Measurements from ENCODE around the gene BCAS3.
"Not testable (repeated sequence)": the region's sequence is repeated elsewhere in the genome, so short reads cannot be mapped to it uniquely, and the experiment has no call there.

The BCAS3 gene

DNA sequence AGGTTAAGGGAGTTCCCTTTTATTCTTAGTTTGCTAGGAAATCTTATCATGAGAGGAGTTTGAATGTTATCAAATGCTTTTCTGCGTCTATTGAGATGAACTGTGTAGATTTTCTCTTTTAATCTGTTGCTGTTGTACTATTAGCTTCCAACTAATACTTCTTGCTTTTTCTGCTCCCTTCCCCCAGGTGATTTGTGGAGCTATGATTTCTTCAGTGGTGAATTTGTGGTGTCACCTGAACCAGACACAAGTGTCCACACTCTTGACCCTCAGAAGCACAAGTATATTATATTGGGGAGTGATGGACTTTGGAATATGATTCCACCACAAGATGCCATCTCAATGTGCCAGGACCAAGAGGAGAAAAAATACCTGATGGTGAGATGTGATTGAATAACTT is 29.9 kb upstream of the BCAS3 start:
- Histone ChIP-seq H3K4me3 (ENCODE audit: low read length) (no peak overlapping the region), H3K9me3 (ENCODE audit: control insufficient read depth, low read length) (no peaks in the 10 kb centered on the region), H3K27me3 (ENCODE audit: control insufficient read depth, insufficient read depth, low read length) (no peaks in the 10 kb centered on the region), H3K9ac (ENCODE audit: low read length) (no peak overlapping the region), H3K36me3 (ENCODE audit: control insufficient read depth, insufficient read depth, low read length) (peaks cover 12% of the 10 kb centered on the region), H3K4me1 (ENCODE audit: control insufficient read depth, insufficient read depth, low read length) (no peaks in the 10 kb centered on the region)

DNA sequence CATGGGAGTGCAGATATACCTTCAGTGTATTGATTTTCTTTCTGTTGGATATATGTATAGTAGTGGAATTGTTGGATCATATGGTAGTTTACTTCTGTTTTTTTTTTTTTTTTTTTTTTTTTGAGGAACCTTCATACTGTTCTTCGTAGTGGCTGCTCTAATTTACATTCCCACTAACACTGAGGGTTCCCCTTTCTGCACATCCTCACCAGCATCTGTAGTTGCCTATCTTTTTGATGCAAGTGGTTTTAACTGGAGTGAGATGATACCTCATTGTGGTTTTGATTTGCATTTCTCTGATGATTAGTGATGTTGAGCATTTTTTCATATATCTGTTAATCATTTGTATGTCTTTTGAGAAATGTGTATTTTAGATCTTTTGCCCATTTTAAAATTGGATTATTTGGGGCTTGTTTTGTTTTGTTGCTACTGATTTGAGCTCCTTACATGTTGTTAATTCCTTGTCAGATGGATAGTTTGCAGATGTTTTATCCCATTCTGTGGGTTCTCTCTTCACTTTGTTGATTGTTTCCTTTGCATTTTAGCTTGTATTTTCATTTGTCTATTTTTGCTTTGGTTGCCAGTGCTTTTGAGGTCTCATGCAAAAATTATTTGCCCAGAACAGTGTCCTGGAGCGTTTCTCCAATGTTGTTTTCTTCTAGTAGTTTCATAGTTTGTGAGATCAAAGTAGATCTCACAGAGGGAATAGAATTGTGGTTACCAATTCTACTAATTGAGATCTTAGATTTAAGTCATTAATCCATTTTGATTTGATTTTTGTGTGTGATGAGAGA is 25.0 kb upstream of the BCAS3 start:
- H3K9ac ChIP-seq (ENCODE audit: low read length): no peak overlapping the region
- H3K27me3 ChIP-seq (ENCODE audit: control insufficient read depth, insufficient read depth, low read length): no peaks in the 10 kb centered on the region
- no peaks in the 10 kb centered on the region for H3K4me1 ChIP-seq (ENCODE audit: control insufficient read depth, insufficient read depth, low read length)
- H3K9me3 ChIP-seq (ENCODE audit: control insufficient read depth, low read length): no peaks in the 10 kb centered on the region
- no peak overlapping the region for H3K4me3 ChIP-seq (ENCODE audit: low read length)
- H3K36me3 ChIP-seq (ENCODE audit: control insufficient read depth, insufficient read depth, low read length): peaks cover 11% of the 10 kb centered on the region

GRCh38 chr17:60653569-60653968 is 24.1 kb upstream of the BCAS3 start:
- Histone ChIP-seq H3K4me1 (ENCODE audit: control insufficient read depth, insufficient read depth, low read length) (no peaks in the 10 kb centered on the region), H3K36me3 (ENCODE audit: control insufficient read depth, insufficient read depth, low read length) (peaks cover 8% of the 10 kb centered on the region), H3K27me3 (ENCODE audit: control insufficient read depth, insufficient read depth, low read length) (no peaks in the 10 kb centered on the region)

GRCh38 chr17:60656499-60656898 is 21.2 kb upstream of the BCAS3 start:
- no peak overlapping the region for H3K4me3 ChIP-seq (ENCODE audit: low read length)
- H3K9ac ChIP-seq (ENCODE audit: low read length): no peak overlapping the region
- H3K9me3 ChIP-seq (ENCODE audit: control insufficient read depth, low read length): no peaks in the 10 kb centered on the region

More at GRCh38 chr17:60653569-60653968, 24.1 kb upstream of the BCAS3 start:
- Histone ChIP-seq H3K9me3 (ENCODE audit: control insufficient read depth, low read length) (no peaks in the 10 kb centered on the region), H3K4me3 (ENCODE audit: low read length) (no peak overlapping the region), H3K9ac (ENCODE audit: low read length) (no peak overlapping the region)

DNA sequence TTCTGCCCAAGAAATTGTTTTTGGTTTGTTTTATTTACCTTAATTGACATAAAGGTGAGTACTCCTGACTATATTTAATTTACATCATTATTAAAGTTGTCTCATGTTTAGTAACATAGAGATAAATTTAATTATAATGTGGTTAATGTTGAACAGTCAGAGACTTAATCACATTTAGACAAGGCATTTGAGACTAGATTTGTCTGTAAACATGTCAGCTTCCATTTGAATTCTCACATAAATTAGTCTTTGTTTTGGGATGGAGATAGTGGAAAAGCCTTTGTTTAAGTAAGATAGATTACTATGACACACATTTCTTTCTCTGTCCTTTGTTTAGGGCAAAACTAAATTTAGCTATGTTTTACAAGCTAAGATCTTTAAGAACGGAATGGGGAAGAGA is 18.5 kb upstream of the BCAS3 start:
- no peaks in the 10 kb centered on the region for H3K4me1 ChIP-seq (ENCODE audit: control insufficient read depth, insufficient read depth, low read length)
- no peaks in the 10 kb centered on the region for H3K36me3 ChIP-seq (ENCODE audit: control insufficient read depth, insufficient read depth, low read length)
- H3K9ac ChIP-seq (ENCODE audit: low read length): no peak overlapping the region
- no peaks in the 10 kb centered on the region for H3K9me3 ChIP-seq (ENCODE audit: control insufficient read depth, low read length)
- H3K27me3 ChIP-seq (ENCODE audit: control insufficient read depth, insufficient read depth, low read length): no peaks in the 10 kb centered on the region
- no peak overlapping the region for H3K4me3 ChIP-seq (ENCODE audit: low read length)

More at GRCh38 chr17:60656499-60656898, 21.2 kb upstream of the BCAS3 start:
- no peaks in the 10 kb centered on the region for H3K36me3 ChIP-seq (ENCODE audit: control insufficient read depth, insufficient read depth, low read length)
- H3K4me1 ChIP-seq (ENCODE audit: control insufficient read depth, insufficient read depth, low read length): no peaks in the 10 kb centered on the region
- no peaks in the 10 kb centered on the region for H3K27me3 ChIP-seq (ENCODE audit: control insufficient read depth, insufficient read depth, low read length)

DNA sequence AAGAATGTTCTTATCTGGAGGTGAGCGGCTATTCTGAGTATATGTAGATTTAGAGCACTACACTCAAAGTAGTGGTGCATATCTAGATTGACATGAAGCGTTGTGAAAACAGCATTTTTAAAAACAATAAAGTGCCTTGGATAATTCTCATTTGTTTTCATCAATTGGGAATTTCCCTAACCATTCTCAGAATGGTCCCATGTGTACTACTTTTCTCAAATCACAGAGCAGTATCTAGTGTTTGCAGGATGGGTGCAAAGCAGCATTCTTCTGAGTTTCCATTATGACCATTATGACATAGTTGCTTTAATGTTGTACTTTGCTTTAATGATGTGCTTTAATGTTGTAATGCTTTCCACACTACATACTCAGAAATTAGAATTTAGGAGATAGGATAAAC is 16.2 kb upstream of the BCAS3 start:
- Histone ChIP-seq H3K27me3 (ENCODE audit: control insufficient read depth, insufficient read depth, low read length) (no peaks in the 10 kb centered on the region), H3K9me3 (ENCODE audit: control insufficient read depth, low read length) (no peaks in the 10 kb centered on the region), H3K9ac (ENCODE audit: low read length) (no peak overlapping the region), H3K4me3 (ENCODE audit: low read length) (no peak overlapping the region), H3K4me1 (ENCODE audit: control insufficient read depth, insufficient read depth, low read length) (no peaks in the 10 kb centered on the region), H3K36me3 (ENCODE audit: control insufficient read depth, insufficient read depth, low read length) (no peaks in the 10 kb centered on the region)

DNA sequence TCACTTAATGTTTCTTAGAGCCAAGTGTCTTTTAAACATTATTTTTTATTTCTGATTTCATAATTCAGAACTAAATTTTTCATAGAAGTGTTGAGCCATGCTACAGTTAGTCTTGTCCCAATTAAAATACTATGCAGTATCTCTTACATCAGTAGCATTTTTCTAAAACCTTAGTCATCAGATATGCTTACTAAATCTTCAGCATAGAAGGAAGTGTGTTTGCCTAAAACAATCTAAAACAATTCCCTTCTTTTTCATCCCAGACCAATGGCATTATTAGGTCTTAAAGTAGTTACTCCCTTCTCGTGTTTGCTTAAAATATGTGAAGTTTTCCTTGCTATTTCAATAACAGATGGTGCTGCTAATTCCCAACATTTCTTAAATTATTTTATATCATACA is 13.6 kb upstream of the BCAS3 start:
- H3K9me3 ChIP-seq (ENCODE audit: control insufficient read depth, low read length): no peaks in the 10 kb centered on the region
- no peak overlapping the region for H3K9ac ChIP-seq (ENCODE audit: low read length)
- H3K4me3 ChIP-seq (ENCODE audit: low read length): no peak overlapping the region
- H3K4me1 ChIP-seq (ENCODE audit: control insufficient read depth, insufficient read depth, low read length): no peaks in the 10 kb centered on the region
- H3K36me3 ChIP-seq (ENCODE audit: control insufficient read depth, insufficient read depth, low read length): no peaks in the 10 kb centered on the region
- H3K27me3 ChIP-seq (ENCODE audit: control insufficient read depth, insufficient read depth, low read length): no peaks in the 10 kb centered on the region

DNA sequence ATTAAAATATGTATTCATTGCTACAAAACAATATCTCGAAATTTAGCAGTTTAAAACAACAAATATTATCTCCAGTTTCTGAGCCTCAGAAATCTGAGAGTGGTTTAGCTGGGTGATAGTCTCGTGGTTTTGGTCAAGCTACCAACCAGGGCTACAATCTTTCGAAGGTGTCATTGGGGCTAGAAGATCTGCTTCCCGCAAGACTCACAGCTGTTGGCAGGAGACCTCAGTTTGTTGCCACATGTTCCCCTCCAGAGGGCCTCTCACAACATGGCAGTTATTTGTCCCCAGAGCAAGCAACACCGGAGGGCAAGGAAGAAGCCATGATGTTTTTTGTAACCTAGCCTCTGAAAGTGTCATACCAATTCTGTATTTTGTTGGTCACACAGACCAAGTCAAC is 12.0 kb upstream of the BCAS3 start:
- H3K4me3 ChIP-seq (ENCODE audit: low read length): no peak overlapping the region
- H3K4me1 ChIP-seq (ENCODE audit: control insufficient read depth, insufficient read depth, low read length): no peaks in the 10 kb centered on the region
- H3K9me3 ChIP-seq (ENCODE audit: control insufficient read depth, low read length): no peaks in the 10 kb centered on the region
- no peak overlapping the region for H3K9ac ChIP-seq (ENCODE audit: low read length)
- no peaks in the 10 kb centered on the region for H3K27me3 ChIP-seq (ENCODE audit: control insufficient read depth, insufficient read depth, low read length)
- no peaks in the 10 kb centered on the region for H3K36me3 ChIP-seq (ENCODE audit: control insufficient read depth, insufficient read depth, low read length)

DNA sequence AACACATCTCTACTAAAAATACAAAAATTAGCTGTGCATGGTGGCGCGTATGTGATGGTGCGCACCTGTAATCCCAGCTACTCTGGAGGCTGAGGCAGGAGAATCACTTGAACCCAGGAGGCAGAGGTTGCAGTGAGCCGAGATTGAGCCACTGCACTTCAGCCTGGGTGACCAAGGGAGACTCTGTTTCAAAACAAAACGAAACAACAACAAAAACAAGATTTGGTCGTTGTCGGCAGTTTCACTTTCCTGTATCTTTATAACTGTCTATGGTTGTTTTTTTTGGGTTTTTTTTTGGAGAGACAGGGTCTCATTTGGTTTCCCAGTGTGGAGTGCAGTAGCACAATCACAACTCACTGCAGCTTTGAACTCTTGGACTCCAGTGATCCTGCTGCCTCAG is 8.9 kb upstream of the BCAS3 start:
- not testable (repeated sequence) for H3K27me3 ChIP-seq (ENCODE audit: control insufficient read depth, insufficient read depth, low read length); H3K9ac ChIP-seq (ENCODE audit: low read length); H3K9me3 ChIP-seq (ENCODE audit: control insufficient read depth, low read length); H3K4me3 ChIP-seq (ENCODE audit: low read length); H3K36me3 ChIP-seq (ENCODE audit: control insufficient read depth, insufficient read depth, low read length); H3K4me1 ChIP-seq (ENCODE audit: control insufficient read depth, insufficient read depth, low read length)

GRCh38 chr17:60671482-60671881 is 6.2 kb upstream of the BCAS3 start:
- Histone ChIP-seq H3K9ac (ENCODE audit: low read length) (no peak overlapping the region), H3K36me3 (ENCODE audit: control insufficient read depth, insufficient read depth, low read length) (no peaks in the 10 kb centered on the region), H3K9me3 (ENCODE audit: control insufficient read depth, low read length) (no peaks in the 10 kb centered on the region), H3K4me1 (ENCODE audit: control insufficient read depth, insufficient read depth, low read length) (no peaks in the 10 kb centered on the region), H3K4me3 (ENCODE audit: low read length) (no peak overlapping the region), H3K27me3 (ENCODE audit: control insufficient read depth, insufficient read depth, low read length) (no peaks in the 10 kb centered on the region)

DNA sequence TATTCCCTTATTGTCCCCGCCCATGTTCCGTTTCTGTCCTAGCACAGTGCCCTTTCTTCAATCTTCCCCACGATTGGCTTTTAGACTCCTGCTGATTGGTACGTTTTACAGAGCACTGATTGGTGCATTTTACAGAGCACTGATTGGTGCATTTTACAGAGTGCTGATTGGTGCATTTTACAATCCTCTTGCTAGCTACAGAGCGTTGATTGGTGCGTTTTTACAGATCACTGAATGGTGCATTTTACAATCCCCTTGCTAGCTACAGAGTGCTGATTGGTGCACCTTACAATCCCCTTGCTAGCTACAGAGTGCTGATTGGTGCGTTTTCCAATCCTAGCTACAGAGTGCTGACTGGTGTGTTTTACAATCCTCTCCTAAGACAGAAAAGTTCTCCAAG is 3.0 kb upstream of the BCAS3 start:
- H3K9ac ChIP-seq (ENCODE audit: low read length); H3K27me3 ChIP-seq (ENCODE audit: control insufficient read depth, insufficient read depth, low read length); H3K9me3 ChIP-seq (ENCODE audit: control insufficient read depth, low read length); H3K4me1 ChIP-seq (ENCODE audit: control insufficient read depth, insufficient read depth, low read length); H3K4me3 ChIP-seq (ENCODE audit: low read length); H3K36me3 ChIP-seq (ENCODE audit: control insufficient read depth, insufficient read depth, low read length): not testable (repeated sequence)

DNA sequence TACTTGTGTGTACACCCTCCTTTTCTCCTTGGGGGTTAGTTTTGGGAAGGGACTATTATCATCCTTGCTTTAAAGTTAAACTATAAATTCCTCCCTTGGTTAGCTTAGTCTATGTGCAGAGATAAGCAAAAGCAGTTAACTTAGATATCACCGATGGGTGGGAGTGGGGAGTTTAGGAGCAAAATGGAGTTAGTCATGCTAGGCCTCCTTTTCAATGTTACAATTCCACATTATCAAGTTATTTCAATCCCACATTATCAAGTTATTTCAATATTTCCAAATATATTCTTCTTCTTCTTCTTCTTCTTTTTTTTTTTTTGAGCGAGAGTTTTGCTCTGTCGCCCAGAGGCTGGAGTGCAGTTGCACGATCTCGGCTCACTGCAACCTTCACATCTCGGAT is 1.7 kb upstream of the BCAS3 start:
- H3K9ac ChIP-seq (ENCODE audit: low read length): no peak overlapping the region
- H3K4me3 ChIP-seq (ENCODE audit: low read length): no peak overlapping the region

More for the DNA sequence above, 1.7 kb upstream of the BCAS3 start:
- Histone ChIP-seq H3K9me3 (ENCODE audit: control insufficient read depth, low read length) (no peaks in the 10 kb centered on the region), H3K4me1 (ENCODE audit: control insufficient read depth, insufficient read depth, low read length) (no peaks in the 10 kb centered on the region), H3K27me3 (ENCODE audit: control insufficient read depth, insufficient read depth, low read length) (no peaks in the 10 kb centered on the region), H3K36me3 (ENCODE audit: control insufficient read depth, insufficient read depth, low read length) (no peaks in the 10 kb centered on the region)
